IMR-90 (cell line): Measurements from ENCODE around the gene HPS6. TPM values are rescaled to one million over a fixed set of nuclear protein-coding genes. Genes with fewer than 3 reads are reported as not detected.
A peak's percentile ranks its signal among the peaks of the same experiment; 100 is the strongest.

Experiments used
- ATAC-seq: fragments of 200-7000 bp; cut with Tn5 transposase; 2 replicates; pipeline ENCODE4 v1.9.1; 2020; ENCODE audit warnings: low read depth, mild to moderate bottlenecking, moderate library complexity
- BruUV-seq: library from RNA; stranded (reverse); fragments of 400-500 nt; replicated peaks from 2 replicates; lab custom pipeline; 2021; lab: Mats Ljungman, UMichigan
- CTCF ChIA-PET: fragments of 300-600 bp; formaldehyde crosslinking; extraction: SDS; loops from one replicate; lab custom pipeline; 2021; ENCODE audit warnings: antibody characterized with exemption; lab: Yijun Ruan, JAX
- POLR2A ChIA-PET: fragments of 300-600 bp; sonication (Branson Sonifier 250); formaldehyde crosslinking; loops from one replicate; lab custom pipeline; 2022; ENCODE audit warnings: antibody characterized with exemption; ENCODE audit not compliant: unreplicated experiment; lab: Charles Lee
- DNase-seq: peaks from one replicate; pipeline ENCODE4 v3.0.0; 2013
- H2AFZ ChIP-seq: replicated peaks from 2 replicates; pipeline ENCODE3; 2013; ENCODE audit warnings: low read length, mild to moderate bottlenecking; ENCODE audit not compliant: poor library complexity
- H2AK5ac ChIP-seq: 2 replicates; pipeline ENCODE4 v1.6.1; 2013; ENCODE audit warnings: low read depth, low read length, inconsistent platforms
- H2AK9ac ChIP-seq: replicated peaks from 2 replicates; pipeline ENCODE3; 2013; ENCODE audit warnings: mild to moderate bottlenecking, low read depth, low read length, moderate library complexity; ENCODE audit not compliant: poor library complexity
- H2BK120ac ChIP-seq: 2 replicates; pipeline ENCODE4 v1.6.1; 2013; ENCODE audit warnings: low read depth, low read length, inconsistent platforms
- H2BK15ac ChIP-seq: 3 replicates; pipeline ENCODE4 v1.6.1; 2013; ENCODE audit warnings: low read depth, low read length, inconsistent platforms
- H2BK20ac ChIP-seq: 2 replicates; pipeline ENCODE4 v1.6.1; 2013; ENCODE audit warnings: low read depth, mild to moderate bottlenecking, inconsistent platforms, low read length, moderate library complexity
- H2BK5ac ChIP-seq: 2 replicates; pipeline ENCODE4 v1.6.1; 2013; ENCODE audit warnings: mild to moderate bottlenecking, low read depth, low read length, inconsistent platforms; ENCODE audit not compliant: poor library complexity, severe bottlenecking
- H3K14ac ChIP-seq: replicated peaks from 2 replicates; pipeline ENCODE4 v1.6.1; 2013; ENCODE audit warnings: low read depth, low read length, inconsistent platforms
- H3K18ac ChIP-seq: 2 replicates; pipeline ENCODE4 v1.6.1; 2013; ENCODE audit warnings: low read depth, low read length, control low read depth
- H3K23ac ChIP-seq: 2 replicates; pipeline ENCODE4 v1.6.1; 2013; ENCODE audit warnings: low read depth, low read length, inconsistent platforms
- H3K27ac ChIP-seq: 2 replicates; pipeline ENCODE4 v1.5.1; 2013; ENCODE audit warnings: mild to moderate bottlenecking, control low read depth, low read length; ENCODE audit not compliant: insufficient read depth
- H3K27me3 ChIP-seq: 2 replicates; pipeline ENCODE4 v1.6.1; 2013; ENCODE audit warnings: low read length; ENCODE audit not compliant: control insufficient read depth, insufficient read depth
- H3K36me3 ChIP-seq: 2 replicates; pipeline ENCODE4 v1.6.1; 2013; ENCODE audit warnings: low read length, mixed read lengths; ENCODE audit not compliant: control insufficient read depth, insufficient read depth
- H3K4ac ChIP-seq: 2 replicates; pipeline ENCODE4 v1.6.1; 2013; ENCODE audit warnings: low read depth, low read length, inconsistent platforms
- H3K4me1 ChIP-seq: 2 replicates; pipeline ENCODE4 v1.6.1; 2013; ENCODE audit warnings: low read length, mixed read lengths; ENCODE audit not compliant: control insufficient read depth, insufficient read depth
- H3K4me2 ChIP-seq: 2 replicates; pipeline ENCODE4 v1.6.1; 2013; ENCODE audit warnings: low read depth, mild to moderate bottlenecking, control low read depth, low read length, moderate library complexity
- H3K4me3 ChIP-seq: 2 replicates; pipeline ENCODE4 v1.5.1; 2013; ENCODE audit warnings: low read depth, mild to moderate bottlenecking, control low read depth, low read length, moderate library complexity; ENCODE audit not compliant: insufficient read depth
- H3K56ac ChIP-seq: 2 replicates; pipeline ENCODE4 v1.6.1; 2013; ENCODE audit warnings: low read length, inconsistent platforms; ENCODE audit not compliant: insufficient read depth; ENCODE audit errors: extremely low read depth
- H3K79me1 ChIP-seq, 2 experiments: 2 replicates each; pipeline ENCODE4 v1.6.1; 2013; ENCODE audit warnings: low read length in 2 of 2, inconsistent platforms in 1 of 2, low read depth in 1 of 2
- H3K9ac ChIP-seq: 2 replicates; pipeline ENCODE4 v1.6.1; 2013; ENCODE audit warnings: low read depth, low read length, control low read depth
- H3K9me1 ChIP-seq: 2 replicates; pipeline ENCODE4 v1.6.1; 2013; ENCODE audit warnings: low read length, inconsistent platforms; ENCODE audit not compliant: insufficient read depth
- H3K9me3 ChIP-seq: 2 replicates; pipeline ENCODE4 v1.6.1; 2013; ENCODE audit warnings: low read length; ENCODE audit not compliant: control insufficient read depth, insufficient read depth
- H4K20me1 ChIP-seq: 2 replicates; pipeline ENCODE4 v1.6.1; 2013; ENCODE audit warnings: low read length, inconsistent platforms; ENCODE audit not compliant: insufficient read depth
- H4K5ac ChIP-seq: 2 replicates; pipeline ENCODE4 v1.6.1; 2013; ENCODE audit warnings: mild to moderate bottlenecking, low read depth, low read length, control low read depth
- H4K8ac ChIP-seq, 2 experiments: 2 replicates each; pipeline ENCODE4 v1.6.1; 2013; ENCODE audit warnings: low read depth in 2 of 2, low read length in 2 of 2, control low read depth in 1 of 2, inconsistent platforms in 1 of 2
- H4K91ac ChIP-seq: 2 replicates; pipeline ENCODE4 v1.6.1; 2013; ENCODE audit warnings: low read depth, low read length, inconsistent platforms; ENCODE audit not compliant: insufficient read depth
- BHLHE40 ChIP-seq: fragments of 150-350 bp; IDR thresholded peaks from 2 replicates; pipeline ENCODE4 v1.6.1; 2016; ENCODE audit warnings: mild to moderate bottlenecking, low read depth, low read length
- CEBPB ChIP-seq: IDR thresholded peaks from 2 replicates; pipeline ENCODE4 v1.6.1; 2012; ENCODE audit warnings: low read depth, low read length, improper control_type of control experiment
- CHD1 ChIP-seq: IDR thresholded peaks from 2 replicates; pipeline ENCODE4 v1.6.1; 2012; ENCODE audit warnings: low read depth, low read length, improper control_type of control experiment
- ELK1 ChIP-seq: fragments of 150-350 bp; IDR thresholded peaks from 2 replicates; pipeline ENCODE4 v1.6.1; 2016; ENCODE audit warnings: low read depth, mild to moderate bottlenecking, low read length, moderate library complexity, borderline replicate concordance
- FOS ChIP-seq: fragments of 150-350 bp; IDR thresholded peaks from 2 replicates; pipeline ENCODE4 v1.6.1; 2016; ENCODE audit warnings: low read depth, low read length
- MAFK ChIP-seq: IDR thresholded peaks from 2 replicates; pipeline ENCODE4 v1.6.1; 2012; ENCODE audit warnings: low read depth, low read length, improper control_type of control experiment
- MAZ ChIP-seq: IDR thresholded peaks from 2 replicates; pipeline ENCODE4 v1.6.1; 2012; ENCODE audit warnings: low read depth, mild to moderate bottlenecking, low read length, improper control_type of control experiment, moderate library complexity, borderline replicate concordance
- MXI1 ChIP-seq: IDR thresholded peaks from 2 replicates; pipeline ENCODE4 v1.6.1; 2012; ENCODE audit warnings: low read depth, mild to moderate bottlenecking, low read length, moderate library complexity, borderline replicate concordance
- NFE2L2 ChIP-seq: fragments of 150-350 bp; IDR thresholded peaks from 2 replicates; pipeline ENCODE4 v1.6.1; 2016; ENCODE audit warnings: low read depth, mild to moderate bottlenecking, low read length
- POLR2A ChIP-seq: IDR thresholded peaks from 2 replicates; pipeline ENCODE4 v1.6.1; 2012; ENCODE audit warnings: mild to moderate bottlenecking, low read depth, low read length
- RCOR1 ChIP-seq: IDR thresholded peaks from 2 replicates; pipeline ENCODE4 v1.6.1; 2012; ENCODE audit warnings: mild to moderate bottlenecking, low read length, improper control_type of control experiment; ENCODE audit not compliant: insufficient replicate concordance
- RFX5 ChIP-seq: IDR thresholded peaks from 2 replicates; pipeline ENCODE4 v1.8.0; 2012; ENCODE audit warnings: low read depth, mild to moderate bottlenecking, low read length, moderate library complexity
- SMC3 ChIP-seq: fragments of 150-350 bp; IDR thresholded peaks from 2 replicates; pipeline ENCODE4 v1.6.1; 2016; ENCODE audit warnings: low read depth, mild to moderate bottlenecking, antibody characterized with exemption, low read length, moderate library complexity
- WGBS, 2 experiments: methylation state at CpG; one replicate each; pipeline versions ENCODE4 v1.1.5 to v1.1.7; 2013; ENCODE audit warnings: missing lambda C conversion rate in 2 of 2; ENCODE audit not compliant: insufficient read length in 1 of 2; ENCODE audit errors: extremely low coverage in 2 of 2; 5-methylcytosine and 5-hydroxymethylcytosine counted together
- dilution Hi-C: fragments of 300-500 bp; cut with HindIII; formaldehyde crosslinking; loops from one replicate; pipeline ENCODE4 v1.14.3; 2018; ENCODE audit warnings: low sequenced_read_pairs; ENCODE audit not compliant: unreplicated experiment
- in situ Hi-C: fragments of 300-500 bp; cut with MboI; formaldehyde crosslinking; loops from 3 replicates; pipeline ENCODE4 v1.14.3; 2019; ENCODE audit warnings: low sequenced_read_pairs, inconsistent platforms, mixed read lengths
- intact Hi-C: fragments of 100-400 bp; cut with micrococcal nuclease; formaldehyde crosslinking; loops from 2 replicates; pipeline ENCODE4 v1.10.0; 2022
- polyA plus RNA-seq, 3 experiments: library from polyadenylated mRNA; depleted of rRNA; stranded (reverse); fragments of >200 nt; gene quantifications; 2 replicates each; pipeline ENCODE4 v1.2.3, GENCODE V29; 2012; ENCODE audit warnings: low replicate concordance in 1 of 3
- total RNA-seq: library from RNA; depleted of rRNA; stranded (reverse); fragments of >200 nt; gene quantifications from 2 replicates; pipeline ENCODE4 v1.2.3, GENCODE V29; 2012
- TF ChIP-seq, protein P1 (sequence below): fragments of 150-350 bp; IDR thresholded peaks from 2 replicates; pipeline ENCODE4 v1.6.1; 2017; ENCODE audit warnings: mild to moderate bottlenecking, antibody characterized with exemption, low read length, low read depth

Gene HPS6
- total and polyA plus RNA-seq, 2 of the 4 experiments (the other 2 are of a cell fraction): 10.5 to 23.1 TPM

DNA sequence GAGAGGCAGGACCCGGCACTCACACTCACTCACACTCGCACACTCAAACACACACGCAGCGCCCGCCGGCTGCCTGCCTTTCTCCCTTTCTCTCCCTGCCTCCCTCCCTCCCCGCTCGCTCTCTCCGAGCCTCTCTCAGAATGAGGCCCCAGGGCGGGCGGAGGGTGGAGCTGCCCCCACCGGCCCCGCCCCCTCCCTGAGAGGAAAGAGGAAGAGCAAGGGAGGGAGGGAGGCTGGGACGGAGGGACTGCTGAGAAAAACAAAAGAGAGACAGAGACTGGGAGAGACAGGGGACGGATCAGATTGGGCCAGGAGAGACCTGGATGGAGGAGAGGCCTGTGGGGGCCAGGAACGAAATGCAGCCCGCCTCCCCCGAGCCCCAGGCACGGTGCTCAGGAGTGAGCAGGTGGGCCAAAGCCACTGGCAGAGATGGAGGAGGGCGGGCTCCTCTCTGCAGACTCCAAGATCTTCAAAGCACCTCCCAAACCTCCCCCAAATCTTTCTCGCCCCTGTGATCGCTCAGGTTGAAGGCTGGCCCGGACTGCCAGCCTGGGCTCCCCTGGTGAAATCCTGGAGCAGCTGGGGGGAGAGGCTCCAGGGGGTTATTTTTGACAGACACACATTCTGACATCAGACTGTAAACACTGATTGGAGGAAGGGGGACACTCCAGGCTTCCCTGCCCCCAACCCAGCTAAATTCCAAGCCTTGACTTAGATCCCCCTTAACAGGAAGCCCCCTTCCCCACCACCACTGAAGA lies 49.9 kb downstream of the HPS6 start:
- Histone ChIP-seq H3K4ac (peak overlapping the region; percentile 82), H3K14ac (peak overlapping the region; percentile 59; the same call in 1 of the 2 replicates), H2BK120ac (0 out of 2 replicates have a peak overlapping the region, but pooled peaks have one; percentile 16), H3K9me1 (peaks cover 25% of the 10 kb centered on the region), H3K36me3 (peaks cover 18% of the 10 kb centered on the region), H4K5ac (peak overlapping the region; percentile 83; the same call in 1 of the 2 replicates), H3K4me2 (peak overlapping the region; percentile 94), H2AK5ac (peak overlapping the region; percentile 78; the same call in 1 of the 2 replicates), H3K18ac (peak overlapping the region; percentile 26; the same call in 1 of the 2 replicates), H2AK9ac (peak overlapping the region; percentile 97), H2AFZ (peak overlapping the region; percentile 90), H2BK20ac (no peak overlapping the region), H3K23ac (peak overlapping the region; percentile 58; the same call in 1 of the 2 replicates), H3K27ac (peak overlapping the region; percentile 85), H3K4me3 (peak overlapping the region; percentile 92), H2BK15ac (no peak overlapping the region), H3K27me3 (no peaks in the 10 kb centered on the region), H3K4me1 (peaks cover 36% of the 10 kb centered on the region), H4K20me1 (peaks cover 59% of the 10 kb centered on the region), H4K91ac (peak overlapping the region; percentile 71), H4K8ac (peak overlapping the region in 1 of 2 experiments; percentile 92; a peak in 2 of 4 replicates), H3K79me1 (peaks cover 25 to 81% of the 10 kb centered on the region in 2 experiments; a peak in 3 of 4 replicates), H3K9me3 (no peaks in the 10 kb centered on the region), H3K9ac (peak overlapping the region; percentile 98), H2BK5ac (peak overlapping the region; percentile 92), H3K56ac (no peak overlapping the region)
- in situ Hi-C loops (no loop called here), dilution Hi-C loops (no loop called here), intact Hi-C loops (no loop called here)
- WGBS, 2 experiments: no CpG with 5 or more reads among the region's 23 CpGs
- peak; percentile 65 for DNase-seq
- ATAC-seq: peak; percentile 77
- POLR2A ChIA-PET: interaction anchor here (0.7 kb wide), 1 partner anchor 231 kb away, joined by 5 read pairs; no protein-coding TSS in a partner anchor
- CTCF ChIA-PET: no interaction called here
- no TSS peak for BruUV-seq
- TF ChIP-seq, protein P1, sequence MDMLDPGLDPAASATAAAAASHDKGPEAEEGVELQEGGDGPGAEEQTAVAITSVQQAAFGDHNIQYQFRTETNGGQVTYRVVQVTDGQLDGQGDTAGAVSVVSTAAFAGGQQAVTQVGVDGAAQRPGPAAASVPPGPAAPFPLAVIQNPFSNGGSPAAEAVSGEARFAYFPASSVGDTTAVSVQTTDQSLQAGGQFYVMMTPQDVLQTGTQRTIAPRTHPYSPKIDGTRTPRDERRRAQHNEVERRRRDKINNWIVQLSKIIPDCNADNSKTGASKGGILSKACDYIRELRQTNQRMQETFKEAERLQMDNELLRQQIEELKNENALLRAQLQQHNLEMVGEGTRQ: no peak
- TF ChIP-seq MAZ (peak; percentile 98; the same call in 1 of the 2 replicates), BHLHE40 (no peak), ELK1 (no peak), POLR2A (peak; percentile 71), NFE2L2 (no peak), MXI1 (0 out of 2 replicates have a peak, but pooled peaks have one; percentile 29), RCOR1 (no peak), CEBPB (no peak), FOS (no peak), SMC3 (no peak), RFX5 (no peak), CHD1 (no peak), MAFK (no peak)
